Neuronal stem cell (in vitro differentiated cells): Measurements from ENCODE around the gene PLXNA4.

ENCODE experiments used
- DNase-seq: peaks from one replicate; pipeline ENCODE4 v3.0.0-alpha.2; 2013; ENCODE audit warnings: low spot score
- H2AFZ ChIP-seq: one replicate; pipeline ENCODE4 v1.6.1; 2013; ENCODE audit warnings: mild to moderate bottlenecking, low read length, inconsistent platforms
- H2AK5ac ChIP-seq: 2 replicates; pipeline ENCODE4 v1.6.1; 2013; ENCODE audit warnings: low read depth, mild to moderate bottlenecking, inconsistent platforms, low read length, moderate library complexity, mixed read lengths
- H2BK120ac ChIP-seq: 2 replicates; pipeline ENCODE4 v1.6.1; 2013; ENCODE audit warnings: low read depth, mild to moderate bottlenecking, inconsistent platforms, low read length, moderate library complexity, mixed read lengths
- H2BK12ac ChIP-seq: one replicate; pipeline ENCODE4 v1.6.1; 2013; ENCODE audit warnings: low read length, inconsistent platforms
- H2BK15ac ChIP-seq: 2 replicates; pipeline ENCODE4 v1.6.1; 2013; ENCODE audit warnings: mild to moderate bottlenecking, low read length, inconsistent platforms, mixed read lengths
- H2BK5ac ChIP-seq: one replicate; pipeline ENCODE4 v1.6.1; 2013; ENCODE audit warnings: inconsistent platforms, mild to moderate bottlenecking, low read length, moderate library complexity
- H3K14ac ChIP-seq: one replicate; pipeline ENCODE4 v1.6.1; 2013; ENCODE audit warnings: low read length, inconsistent platforms
- H3K18ac ChIP-seq: 2 replicates; pipeline ENCODE4 v1.6.1; 2013; ENCODE audit warnings: low read length, inconsistent platforms
- H3K23ac ChIP-seq: 2 replicates; pipeline ENCODE4 v1.6.1; 2013; ENCODE audit warnings: low read depth, mild to moderate bottlenecking, mixed read lengths, low read length, inconsistent platforms; ENCODE audit not compliant: poor library complexity
- H3K27ac ChIP-seq: replicated peaks from 3 replicates; pipeline ENCODE4 v1.5.1; 2013; ENCODE audit warnings: low read length, inconsistent platforms
- H3K27me3 ChIP-seq, 3 experiments: 2 replicates each; pipeline ENCODE4 v1.6.1; 2013; ENCODE audit warnings: low read length in 3 of 3, mild to moderate bottlenecking in 2 of 3, inconsistent platforms in 1 of 3, low read depth in 1 of 3, mixed read lengths in 1 of 3, moderate library complexity in 1 of 3; ENCODE audit not compliant: control insufficient read depth in 3 of 3, insufficient read depth in 3 of 3
- H3K36me3 ChIP-seq, 2 donors: replicated peaks in 1 of 2; 2 replicates each; pipeline ENCODE4 v1.6.1; 2013; ENCODE audit warnings: low read length in 2 of 2; ENCODE audit not compliant: control insufficient read depth in 2 of 2, insufficient read depth in 2 of 2
- H3K4ac ChIP-seq: 2 replicates; pipeline ENCODE4 v1.6.1; 2013; ENCODE audit warnings: inconsistent platforms, mild to moderate bottlenecking, low read length, moderate library complexity
- H3K4me1 ChIP-seq, 2 donors: 1 replicate in 1 of 2; 2 replicates in 1 of 2; pipeline ENCODE4 v1.6.1; 2013; ENCODE audit warnings: low read length in 2 of 2, low read depth in 1 of 2; ENCODE audit not compliant: control insufficient read depth in 2 of 2, insufficient read depth in 1 of 2
- H3K4me2 ChIP-seq: one replicate; pipeline ENCODE4 v1.6.1; 2013; ENCODE audit warnings: mild to moderate bottlenecking, low read length, inconsistent platforms; ENCODE audit not compliant: insufficient read depth, poor library complexity, severe bottlenecking
- H3K4me3 ChIP-seq, 2 donors: 2 replicates each; pipeline ENCODE4 v1.5.1; 2013; ENCODE audit warnings: low read length in 2 of 2, mild to moderate bottlenecking in 2 of 2, inconsistent platforms in 1 of 2, moderate library complexity in 1 of 2
- H3K79me1 ChIP-seq: one replicate; pipeline ENCODE4 v1.6.1; 2013; ENCODE audit warnings: low read depth, mild to moderate bottlenecking, inconsistent platforms, low read length, moderate library complexity
- H3K9ac ChIP-seq: one replicate; pipeline ENCODE4 v1.6.1; 2013; ENCODE audit warnings: mild to moderate bottlenecking, low read depth, low read length, inconsistent platforms; ENCODE audit not compliant: poor library complexity
- H3K9me3 ChIP-seq, 2 donors: replicated peaks in 1 of 2; 2 replicates each; pipeline versions ENCODE3 to v1.6.1; 2013; ENCODE audit warnings: low read length in 2 of 2, mild to moderate bottlenecking in 2 of 2, inconsistent platforms in 1 of 2, low read depth in 1 of 2, mixed read lengths in 1 of 2, moderate library complexity in 1 of 2; ENCODE audit not compliant: control insufficient read depth in 2 of 2, insufficient read depth in 1 of 2
- H4K8ac ChIP-seq: one replicate; pipeline ENCODE4 v1.6.1; 2013; ENCODE audit warnings: low read depth, mild to moderate bottlenecking, inconsistent platforms, low read length, moderate library complexity
- H4K91ac ChIP-seq: one replicate; pipeline ENCODE4 v1.6.1; 2013; ENCODE audit warnings: low read length, low read depth, mild to moderate bottlenecking, inconsistent platforms; ENCODE audit not compliant: poor library complexity
- whole genome bisulfite sequencing, 2 donors: extraction: QIAGEN DNeasy Blood & Tissue Kit; methylation state at CpG; one replicate each; pipeline ENCODE4 v1.1.7; 2013; ENCODE audit warnings: missing lambda C conversion rate in 2 of 2, mixed read lengths in 1 of 2; ENCODE audit not compliant: insufficient read length in 2 of 2, insufficient replicate concordance in 1 of 2; ENCODE audit errors: extremely low coverage in 2 of 2; 5-methylcytosine and 5-hydroxymethylcytosine counted together

PLXNA4 gene

GRCh38 chr7:132190683-132191082 is 385.6 kb downstream of the PLXNA4 start:
- WGBS, 2 donors: no CpG with 5 or more reads among the region's 7 CpGs
- no peak overlapping the region for H3K4me2 ChIP-seq
- no peak overlapping the region for H3K23ac ChIP-seq
- H3K18ac ChIP-seq: peak overlapping the region; percentile 77
- H4K91ac ChIP-seq: no peak overlapping the region
- H3K4me3 ChIP-seq: no peak overlapping the region
- H3K4me1 ChIP-seq: peaks cover 0 to 4% of the 10 kb centered on the region in 2 donors
- peak overlapping the region; percentile 23 for H2AK5ac ChIP-seq
- H4K8ac ChIP-seq: no peak overlapping the region
- no peaks in the 10 kb centered on the region for H3K36me3 ChIP-seq
- H3K27me3 ChIP-seq: no peaks in the 10 kb centered on the region
- H2BK12ac ChIP-seq: no peak overlapping the region
- H3K27ac ChIP-seq: no peak overlapping the region
- DNase-seq: no peak
- no peak overlapping the region for H2BK120ac ChIP-seq
- no peak overlapping the region for H3K14ac ChIP-seq
- H2BK15ac ChIP-seq: no peak overlapping the region
- peaks cover 0 to 11% of the 10 kb centered on the region in 2 donors for H3K9me3 ChIP-seq
- no peak overlapping the region for H2BK5ac ChIP-seq
- no peaks in the 10 kb centered on the region for H3K79me1 ChIP-seq
- H3K9ac ChIP-seq: no peak overlapping the region
- H2AFZ ChIP-seq: no peak overlapping the region
- H3K4ac ChIP-seq: no peak overlapping the region

- Histone ChIP-seq H3K9ac (no peak overlapping the region), H3K79me1 (no peaks in the 10 kb centered on the region), H3K4me3 (no peak overlapping the region), H2BK15ac (no peak overlapping the region), H3K27ac (no peak overlapping the region), H3K14ac (no peak overlapping the region), H2AK5ac (no peak overlapping the region), H3K23ac (no peak overlapping the region), H3K4me1 (peaks cover 0 to 4% of the 10 kb centered on the region in 2 donors), H2BK120ac (no peak overlapping the region), H4K91ac (no peak overlapping the region), H3K36me3 (no peaks in the 10 kb centered on the region), H3K9me3 (peaks cover 0 to 11% of the 10 kb centered on the region in 2 donors), H2BK12ac (no peak overlapping the region), H3K27me3 (no peaks in the 10 kb centered on the region), H3K4me2 (no peak overlapping the region), H2AFZ (no peak overlapping the region), H3K4ac (no peak overlapping the region), H2BK5ac (no peak overlapping the region), H3K18ac (no peak overlapping the region), H4K8ac (no peak overlapping the region)
- no peak for DNase-seq
Observed at GRCh38 chr7:132189881-132190280, 386.4 kb downstream of the PLXNA4 start.

- Histone ChIP-seq H4K91ac (no peak overlapping the region), H3K27ac (no peak overlapping the region), H3K14ac (no peak overlapping the region), H3K9ac (no peak overlapping the region), H3K9me3 (peaks cover 0 to 11% of the 10 kb centered on the region in 2 donors), H3K79me1 (no peaks in the 10 kb centered on the region), H3K23ac (no peak overlapping the region), H3K36me3 (no peaks in the 10 kb centered on the region), H3K4me3 (peak overlapping the region in 1 of 2 donors; percentile 17), H2AK5ac (no peak overlapping the region), H2BK120ac (no peak overlapping the region), H2BK12ac (no peak overlapping the region), H3K4me1 (peaks cover 0 to 5% of the 10 kb centered on the region in 2 donors), H2AFZ (no peak overlapping the region), H2BK5ac (no peak overlapping the region), H3K18ac (peak overlapping the region; percentile 60), H2BK15ac (no peak overlapping the region), H4K8ac (no peak overlapping the region), H3K27me3 (no peaks in the 10 kb centered on the region), H3K4ac (no peak overlapping the region), H3K4me2 (no peak overlapping the region)
- DNase-seq: no peak
- no CpG with 5 or more reads among the region's 4 CpGs for WGBS, 2 donors
Observed at GRCh38 chr7:132187869-132188789, 388.1 kb downstream of the PLXNA4 start.

- DNase-seq: no peak
- WGBS, 2 donors: no CpG with 5 or more reads among the region's 6 CpGs
- H2BK15ac ChIP-seq: no peak overlapping the region
- H2AK5ac ChIP-seq: no peak overlapping the region
- H2BK120ac ChIP-seq: no peak overlapping the region
- no peak overlapping the region for H3K18ac ChIP-seq
- no peak overlapping the region for H2AFZ ChIP-seq
- no peaks in the 10 kb centered on the region for H3K79me1 ChIP-seq
- peaks cover 0 to 5% of the 10 kb centered on the region in 2 donors for H3K4me1 ChIP-seq
- no peak overlapping the region for H4K8ac ChIP-seq
- no peak overlapping the region for H4K91ac ChIP-seq
- no peak overlapping the region for H3K27ac ChIP-seq
- H3K23ac ChIP-seq: no peak overlapping the region
- no peak overlapping the region for H3K14ac ChIP-seq
- H2BK5ac ChIP-seq: no peak overlapping the region
- no peaks in the 10 kb centered on the region for H3K36me3 ChIP-seq
- H3K9ac ChIP-seq: no peak overlapping the region
- no peaks in the 10 kb centered on the region for H3K27me3 ChIP-seq
- H2BK12ac ChIP-seq: no peak overlapping the region
- H3K9me3 ChIP-seq: peaks cover 0 to 11% of the 10 kb centered on the region in 2 donors
- H3K4ac ChIP-seq: no peak overlapping the region
- H3K4me3 ChIP-seq: no peak overlapping the region
- H3K4me2 ChIP-seq: no peak overlapping the region
Observed at GRCh38 chr7:132187391-132187790, 388.9 kb downstream of the PLXNA4 start.
